HG02588 (cell line): ENCODE results near the gene TUBB3.
"Not testable (repeated sequence)": the region's sequence is repeated elsewhere in the genome, so short reads cannot be mapped to it uniquely, and the experiment has no call there.

Experiments
- ATAC-seq: cut with Tn5 transposase; IDR thresholded peaks from one replicate; pipeline ENCODE4 v1.9.1; 2021; ENCODE audit warnings: mild to moderate bottlenecking, moderate library complexity; ENCODE audit not compliant: unreplicated experiment

The TUBB3 gene

DNA sequence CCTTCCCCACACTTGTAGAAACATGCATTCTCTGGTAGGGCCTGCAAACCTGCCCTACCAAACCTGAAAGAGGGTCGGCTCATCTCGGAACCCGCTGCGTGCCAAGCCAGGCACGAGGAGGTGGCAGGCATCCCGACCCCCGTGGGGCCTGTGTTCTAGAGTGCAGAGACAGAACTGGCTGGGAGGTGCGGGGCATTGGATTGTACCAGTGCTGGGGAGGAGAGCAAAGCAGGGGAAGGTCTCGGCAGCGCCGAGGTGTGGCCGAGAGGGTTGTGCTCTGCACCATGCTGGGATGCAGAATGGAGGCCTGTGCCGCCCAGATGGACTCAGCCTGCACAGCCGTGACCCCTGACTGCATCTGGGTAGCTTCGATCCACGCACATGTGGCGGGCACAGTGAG lies 22.3 kb upstream of the TUBB3 start:
- no peak for ATAC-seq

DNA sequence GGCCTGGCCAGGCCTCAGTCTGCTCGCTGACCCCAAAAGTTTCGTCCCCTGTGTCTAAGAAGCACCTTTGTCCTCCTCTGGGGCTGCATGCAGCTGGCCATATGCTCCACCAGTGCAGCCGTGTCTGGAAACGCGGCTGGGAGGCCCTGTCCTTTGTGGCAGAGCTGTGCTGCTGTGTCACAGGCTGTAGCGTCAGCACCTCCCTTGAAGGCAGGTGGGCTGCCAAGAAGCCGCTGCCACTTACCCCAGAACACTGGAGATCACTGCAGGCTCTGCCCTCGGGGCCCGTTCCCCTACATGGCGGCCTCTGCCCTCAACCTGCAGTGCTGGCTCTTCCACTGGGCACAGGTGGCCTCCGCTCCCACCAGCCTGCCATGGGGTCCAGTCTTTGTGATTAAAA lies 20.2 kb upstream of the TUBB3 start:
- no peak for ATAC-seq

DNA sequence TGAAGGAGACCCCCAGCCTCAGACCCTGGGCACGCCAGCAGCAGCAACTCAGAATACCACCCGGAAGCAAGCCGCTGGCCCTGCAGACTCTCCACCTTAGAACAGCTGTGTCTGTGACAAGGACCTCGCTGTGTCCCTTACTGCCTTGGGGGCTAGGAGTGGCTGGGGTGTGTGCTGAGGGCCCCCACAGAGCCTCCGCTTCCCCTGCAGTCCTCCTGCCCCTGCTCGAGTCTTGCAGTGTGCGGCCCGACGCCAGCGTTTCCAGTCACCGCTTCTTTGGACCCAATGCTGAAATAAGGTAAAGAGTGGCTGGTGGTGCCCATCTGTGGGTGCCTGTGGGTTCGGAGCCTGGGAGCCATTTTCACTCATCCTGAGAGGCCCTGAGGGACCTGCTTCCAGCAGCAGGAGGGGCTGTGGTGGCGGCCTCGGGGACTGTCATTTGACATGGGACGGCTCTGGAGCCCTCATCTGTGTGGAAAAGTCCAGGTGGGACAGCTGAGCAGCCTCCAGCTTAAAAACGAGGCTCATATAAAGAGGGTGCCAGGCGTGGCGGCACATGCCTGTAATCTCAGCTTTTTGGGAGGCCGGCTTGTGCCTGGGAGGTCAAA lies 19.1 kb upstream of the TUBB3 start:
- no peak for ATAC-seq

DNA sequence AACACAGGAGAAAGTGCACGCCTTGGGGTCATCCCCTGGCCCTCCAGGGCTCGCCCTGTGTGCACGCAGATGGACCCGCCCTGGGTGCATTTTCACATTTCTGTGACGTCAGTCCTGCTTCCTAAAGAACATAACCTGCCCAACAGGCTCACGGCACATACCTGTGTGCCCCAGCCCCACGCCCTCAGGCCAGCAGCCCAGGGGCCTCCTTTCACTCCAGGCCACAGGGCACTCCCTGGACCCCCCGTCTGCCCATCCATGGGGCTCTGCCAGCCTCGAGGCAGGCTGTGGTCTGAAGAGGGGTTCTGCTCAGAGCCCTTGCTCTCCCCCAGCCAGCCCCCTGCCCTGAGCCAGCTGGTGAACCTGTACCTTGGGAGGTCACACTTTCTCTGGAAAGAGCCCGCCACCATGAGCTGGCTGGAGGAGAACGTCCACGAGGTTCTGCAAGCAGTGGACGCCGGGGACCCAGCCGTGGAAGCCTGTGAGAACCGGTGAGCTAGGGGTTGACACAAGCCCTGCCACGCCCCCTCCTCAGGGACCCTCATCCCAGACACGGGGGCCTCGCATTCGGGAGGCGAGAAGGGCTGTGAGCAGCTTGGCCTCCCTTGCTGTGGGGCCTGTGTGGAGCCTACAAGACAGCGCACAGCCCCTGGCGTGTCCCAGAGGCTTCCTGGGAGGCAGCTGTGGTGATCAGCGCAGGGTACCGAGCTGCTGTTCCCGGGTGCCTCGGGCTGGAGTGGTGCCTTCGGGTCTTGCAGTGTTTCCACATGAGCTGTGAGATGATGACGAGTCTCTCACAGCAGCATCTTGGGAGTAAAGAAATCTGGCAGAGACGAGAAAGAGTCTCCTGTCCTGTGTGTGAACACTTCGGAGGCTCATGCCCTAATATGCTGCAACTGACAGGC lies 18.3 kb upstream of the TUBB3 start:
- ATAC-seq = no peak

DNA sequence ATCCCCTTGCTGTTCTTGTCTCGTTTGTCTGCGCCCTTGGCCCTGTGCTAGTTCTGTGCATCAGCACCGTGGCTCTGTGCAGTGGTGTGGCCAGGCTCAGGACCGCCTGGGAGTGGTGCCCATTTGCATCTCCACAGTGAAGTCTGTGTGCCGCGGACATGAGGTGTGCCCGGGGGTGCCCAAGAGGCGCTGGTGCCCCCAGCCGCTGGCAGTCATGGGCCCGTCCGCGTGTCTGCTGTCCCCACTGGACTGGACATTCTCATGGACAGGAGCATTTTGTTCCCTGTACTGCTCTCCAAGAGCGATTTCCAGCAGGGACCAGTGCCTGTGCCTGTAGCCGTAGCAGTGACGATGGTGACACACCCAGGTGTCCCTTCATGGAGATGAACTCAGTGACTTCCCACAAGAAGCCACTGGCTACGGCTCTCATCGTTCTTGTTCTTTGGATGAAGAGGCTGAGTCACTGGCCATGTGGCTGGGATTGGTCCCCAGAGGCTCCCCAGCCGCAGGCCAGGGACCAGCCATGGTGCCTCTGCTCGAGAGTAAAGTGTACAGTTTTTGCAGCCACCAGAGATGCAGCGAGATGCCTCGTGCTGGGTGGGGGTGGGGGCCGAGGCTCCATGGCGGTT lies 17.5 kb upstream of the TUBB3 start:
- ATAC-seq = no peak

DNA sequence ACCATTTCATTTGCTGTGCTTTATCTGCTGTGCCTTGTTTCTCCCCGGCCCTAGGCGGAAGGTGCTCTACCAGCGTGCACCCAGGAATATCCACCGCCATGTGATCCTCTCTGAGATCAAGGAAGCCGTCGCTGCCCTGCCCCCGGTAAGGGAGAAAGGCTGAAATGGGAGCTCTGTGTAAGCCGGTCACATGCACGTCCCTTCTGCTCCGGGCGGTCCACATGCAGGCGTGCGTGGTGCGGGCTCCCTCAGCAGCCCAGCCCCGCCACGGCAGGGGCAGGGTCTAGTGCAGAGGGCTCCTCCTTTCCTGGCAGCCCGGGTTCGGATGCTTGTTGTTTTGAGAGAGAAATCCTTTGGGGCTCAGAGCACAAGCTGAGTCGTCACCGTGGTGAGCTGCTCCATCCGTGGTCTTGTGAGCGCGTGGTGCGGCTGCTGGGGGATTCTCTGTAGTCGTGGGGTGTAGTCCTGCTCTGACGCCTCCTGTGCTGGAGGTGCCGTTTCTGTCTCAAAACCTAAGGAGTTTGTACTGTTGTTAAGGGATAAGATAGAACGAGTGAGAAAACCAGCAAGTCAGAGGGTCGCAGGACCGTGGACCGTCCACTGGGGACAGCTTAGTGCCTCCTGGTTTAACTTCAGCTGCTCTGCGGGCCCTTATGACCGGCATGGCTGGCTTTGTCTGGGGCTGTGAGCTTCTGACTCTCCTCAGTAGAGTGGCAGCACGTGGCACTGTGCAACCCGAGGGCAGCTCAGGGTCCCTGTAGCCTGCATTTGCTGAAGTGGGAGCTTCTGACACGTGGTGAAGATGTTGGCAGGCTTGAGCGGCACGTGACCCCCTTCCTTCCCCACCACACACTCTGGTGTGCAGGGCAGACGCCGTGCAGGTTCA lies 16.8 kb upstream of the TUBB3 start:
- no peak for ATAC-seq

DNA sequence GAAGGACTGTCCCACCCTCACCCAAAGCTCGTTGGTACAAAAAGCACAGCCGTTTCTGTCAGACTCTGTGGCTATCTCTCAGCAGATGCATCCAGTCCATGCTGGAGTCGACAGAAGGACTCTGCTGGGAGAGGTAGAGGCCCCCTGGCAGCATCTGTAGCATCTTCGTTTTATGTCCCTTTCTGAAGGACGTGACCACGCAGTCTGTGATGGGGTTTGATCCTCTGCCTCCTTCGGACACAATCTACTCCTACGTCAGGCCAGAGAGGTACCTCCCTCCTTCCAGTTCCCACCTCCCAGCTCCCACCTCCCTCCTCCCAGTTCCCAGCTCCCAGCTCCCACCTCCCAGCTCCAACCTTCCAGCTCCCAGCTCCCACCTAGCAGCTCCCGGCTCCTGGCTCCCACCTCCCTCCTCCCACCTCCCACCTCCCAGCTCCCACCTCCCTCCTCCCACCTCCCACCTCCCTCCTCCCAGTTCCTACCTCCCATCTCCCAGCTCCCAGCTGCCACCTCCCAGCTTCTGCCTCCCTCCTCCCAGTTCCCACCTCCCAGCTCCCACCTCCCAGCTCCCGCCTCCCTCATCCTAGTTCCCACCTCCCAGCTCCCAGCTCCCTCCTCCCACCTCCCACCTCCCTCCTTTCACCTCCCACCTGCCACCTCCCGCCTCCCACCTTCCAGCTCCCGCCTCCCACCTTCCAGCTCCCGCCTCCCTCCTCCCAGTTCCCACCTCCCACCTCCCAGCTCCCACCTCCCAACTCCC lies 15.9 kb upstream of the TUBB3 start:
- no peak for ATAC-seq

DNA sequence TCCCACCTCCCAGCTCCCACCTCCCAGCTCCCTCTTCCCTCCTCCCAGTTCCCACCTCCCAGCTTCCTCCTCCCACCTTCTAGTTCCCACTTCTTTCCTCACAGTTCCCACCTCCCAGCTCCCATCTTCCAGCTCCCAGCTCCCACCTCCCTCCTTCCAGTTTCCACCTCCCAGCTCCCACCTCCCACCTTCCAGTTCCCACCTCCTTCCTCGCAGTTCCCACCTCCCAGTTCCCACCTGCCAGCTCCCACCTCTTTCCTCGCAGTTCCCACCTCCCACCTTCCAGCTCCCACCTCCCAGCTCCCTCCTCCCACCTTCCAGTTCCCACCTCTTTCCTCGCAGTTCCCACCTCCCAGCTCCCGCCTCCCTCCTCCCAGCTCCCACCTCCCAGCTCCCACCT lies 14.9 kb upstream of the TUBB3 start:
- ATAC-seq = no peak

DNA sequence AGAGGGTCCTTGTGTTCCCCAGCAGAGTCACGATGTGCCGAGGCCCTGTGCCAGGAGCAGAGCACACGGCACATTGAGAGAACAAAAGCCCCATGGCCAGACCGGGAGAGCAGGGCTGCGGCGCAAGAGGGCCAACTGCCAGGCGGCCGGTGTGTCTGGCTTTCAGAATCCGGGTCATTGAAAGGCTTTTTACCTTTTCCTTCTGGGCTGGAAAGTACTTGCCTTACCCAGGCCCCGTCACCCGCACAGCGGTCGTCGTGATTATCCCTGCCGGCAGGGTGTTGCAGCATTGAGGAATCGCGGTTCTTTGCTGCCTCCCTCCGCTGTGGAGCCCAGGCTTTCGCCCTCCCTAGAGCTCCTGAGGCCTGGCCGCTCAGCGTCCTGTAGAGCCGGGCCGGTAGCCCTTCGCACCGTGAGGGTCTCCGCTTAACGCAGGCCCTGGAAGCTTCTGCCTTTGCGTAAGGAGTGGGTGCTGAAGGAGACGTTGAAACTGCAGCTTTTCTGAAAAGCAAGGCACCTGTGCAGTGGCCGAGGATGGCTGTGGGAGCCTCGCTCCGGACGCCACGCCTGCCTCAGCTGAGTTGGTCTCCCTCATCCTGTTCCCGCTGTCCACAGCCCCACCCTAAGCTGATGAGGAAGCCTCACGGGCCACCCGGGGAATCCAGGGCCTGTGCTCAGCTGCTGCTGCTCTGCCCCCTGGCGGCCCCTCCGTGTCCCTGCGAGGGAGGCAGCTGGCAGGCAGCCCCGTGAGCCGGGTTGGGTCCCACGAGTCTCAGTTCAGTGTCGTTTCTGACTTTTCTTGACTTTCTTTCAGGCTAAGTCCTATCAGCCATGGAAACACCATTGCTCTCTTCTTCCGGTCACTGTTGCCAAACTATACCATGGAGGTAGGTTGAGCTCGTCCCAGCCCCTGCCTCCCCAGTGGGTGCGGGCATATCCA lies 13.1 kb upstream of the TUBB3 start:
- ATAC-seq = no peak

DNA sequence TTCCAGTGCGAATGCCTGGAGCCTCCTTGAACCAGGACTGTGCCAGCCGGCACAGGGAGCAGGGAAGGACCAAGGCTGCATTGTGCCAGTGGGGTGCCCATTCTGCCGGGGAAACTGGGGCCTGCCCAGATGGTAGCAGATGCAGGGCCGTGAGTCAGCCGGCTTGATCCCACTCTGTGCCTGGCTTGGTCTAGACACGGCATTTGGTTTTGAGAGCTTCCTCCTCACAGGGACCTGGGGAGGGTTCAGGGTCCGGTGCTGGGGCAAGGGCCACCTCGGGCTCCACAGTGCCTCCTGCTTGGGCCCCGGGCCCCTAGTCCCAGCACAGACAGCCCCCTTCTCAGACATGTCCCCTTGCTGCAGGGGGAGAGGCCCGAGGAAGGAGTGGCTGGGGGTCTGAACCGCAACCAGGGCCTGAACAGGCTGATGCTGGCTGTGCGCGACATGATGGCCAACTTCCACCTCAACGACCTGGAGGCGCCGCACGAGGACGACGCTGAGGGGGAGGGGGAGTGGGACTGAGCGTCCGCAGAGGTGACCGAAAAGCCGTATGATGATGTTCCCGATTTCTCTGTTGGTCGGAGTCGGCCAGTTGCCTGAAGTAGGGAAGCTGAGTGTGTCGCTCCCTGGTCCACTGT lies 12.3 kb upstream of the TUBB3 start:
- no peak for ATAC-seq

DNA sequence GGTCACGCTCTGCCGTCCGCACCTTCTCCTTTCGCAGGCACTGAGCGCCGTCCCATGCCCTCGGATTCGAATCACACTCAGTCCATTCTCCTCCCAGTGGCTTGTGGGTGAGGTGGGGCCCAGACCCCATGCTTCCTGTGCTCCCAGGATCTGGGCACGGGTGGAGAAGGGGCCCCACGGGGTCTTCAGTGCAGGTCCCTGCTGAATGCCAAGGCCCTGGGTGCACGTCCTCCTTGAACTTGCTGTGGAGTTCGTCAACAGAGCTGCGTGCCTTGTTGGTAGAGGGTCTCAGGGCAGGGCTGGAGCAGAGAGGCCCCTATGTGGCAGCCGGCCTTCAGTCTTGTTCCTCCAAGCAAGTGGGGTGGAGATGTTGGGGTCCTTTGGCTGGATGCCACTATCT lies 11.8 kb upstream of the TUBB3 start:
- ATAC-seq = no peak

DNA sequence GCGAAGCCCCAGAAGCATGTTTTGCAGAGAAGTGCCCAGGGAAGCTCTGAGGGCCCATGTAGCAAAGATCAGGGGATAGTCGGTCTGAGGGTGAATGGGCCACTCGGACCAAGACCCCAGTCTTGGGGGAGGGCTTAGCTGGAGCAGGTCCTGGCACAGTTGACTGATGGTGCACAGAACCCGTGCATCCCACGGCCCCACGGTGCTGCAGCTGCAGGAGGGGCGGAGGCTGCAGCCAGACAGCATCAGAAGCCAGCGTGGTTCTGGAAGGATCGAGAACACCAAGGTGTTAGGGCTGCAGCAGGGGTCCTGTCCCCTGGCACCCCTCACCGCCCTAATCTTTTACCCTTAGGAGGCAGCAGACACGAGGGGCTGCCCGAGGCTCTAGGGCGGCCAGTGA lies 11.0 kb upstream of the TUBB3 start:
- no peak for ATAC-seq

DNA sequence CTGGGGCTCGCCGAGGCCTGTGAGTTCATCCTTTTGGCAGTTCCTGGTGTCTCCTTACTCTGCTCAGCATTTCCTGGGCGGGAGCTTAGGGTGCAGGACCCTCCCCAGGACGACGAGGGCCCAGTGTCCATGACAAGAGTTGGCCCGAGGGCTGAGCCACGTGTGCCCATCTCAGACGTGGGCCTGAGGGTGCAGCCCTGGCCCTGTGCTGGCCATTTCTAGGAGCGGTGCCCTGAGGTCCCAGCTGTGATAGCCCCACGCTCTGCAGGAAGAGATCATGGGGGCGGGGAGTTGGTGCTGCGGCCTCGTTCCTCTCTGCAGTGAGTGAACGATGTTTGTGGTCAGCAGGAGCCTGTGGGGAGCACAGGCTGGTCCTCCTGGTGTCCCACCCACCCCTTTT lies 10.5 kb upstream of the TUBB3 start:
- no peak for ATAC-seq

DNA sequence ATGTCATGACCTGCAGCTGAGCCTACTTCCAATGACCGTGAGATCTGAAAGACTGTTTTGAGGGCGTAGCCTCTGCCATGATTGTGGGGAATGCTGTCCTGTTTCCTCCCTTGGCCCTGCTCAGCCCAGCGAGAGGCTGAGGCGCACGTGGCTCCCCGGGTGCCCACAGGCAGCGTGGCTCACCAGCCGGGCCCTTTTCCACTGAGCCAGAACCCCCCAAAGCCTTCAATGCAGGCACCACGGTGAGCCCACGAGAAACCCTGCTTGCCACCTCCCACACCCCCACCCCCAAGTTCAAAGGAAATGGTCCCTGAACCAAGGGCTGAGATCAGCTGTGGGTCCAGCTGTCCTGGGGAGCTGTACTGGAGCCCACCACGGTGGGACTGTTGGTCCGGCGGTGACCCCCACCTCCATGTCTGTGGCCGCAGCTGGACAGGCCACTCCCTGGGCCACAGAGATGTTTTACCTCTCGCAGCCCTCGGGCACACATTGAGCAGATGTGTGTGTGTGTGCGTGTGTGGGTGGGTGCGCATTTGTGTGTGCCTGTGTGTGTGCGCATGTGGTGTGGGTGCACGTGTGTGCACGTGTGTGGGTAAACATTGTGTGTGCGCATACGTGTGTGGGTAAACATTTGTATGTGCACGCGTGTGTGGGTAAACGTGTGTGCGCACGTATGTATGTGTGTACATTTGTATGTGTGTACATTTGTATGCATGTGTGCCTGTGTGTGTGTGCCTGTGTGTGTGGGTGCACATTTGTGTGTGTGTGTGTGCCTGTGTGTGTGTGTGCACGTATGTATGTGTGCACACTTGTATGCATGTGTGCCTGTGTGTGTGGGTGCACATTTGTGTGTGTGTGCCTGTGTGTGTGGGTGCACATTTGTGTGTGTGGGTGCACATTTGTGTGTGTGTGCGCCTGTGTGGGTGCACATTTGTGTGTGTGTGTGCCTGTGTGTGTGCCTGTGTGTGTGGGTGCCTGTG lies 9.4 kb upstream of the TUBB3 start:
- ATAC-seq = no peak

DNA sequence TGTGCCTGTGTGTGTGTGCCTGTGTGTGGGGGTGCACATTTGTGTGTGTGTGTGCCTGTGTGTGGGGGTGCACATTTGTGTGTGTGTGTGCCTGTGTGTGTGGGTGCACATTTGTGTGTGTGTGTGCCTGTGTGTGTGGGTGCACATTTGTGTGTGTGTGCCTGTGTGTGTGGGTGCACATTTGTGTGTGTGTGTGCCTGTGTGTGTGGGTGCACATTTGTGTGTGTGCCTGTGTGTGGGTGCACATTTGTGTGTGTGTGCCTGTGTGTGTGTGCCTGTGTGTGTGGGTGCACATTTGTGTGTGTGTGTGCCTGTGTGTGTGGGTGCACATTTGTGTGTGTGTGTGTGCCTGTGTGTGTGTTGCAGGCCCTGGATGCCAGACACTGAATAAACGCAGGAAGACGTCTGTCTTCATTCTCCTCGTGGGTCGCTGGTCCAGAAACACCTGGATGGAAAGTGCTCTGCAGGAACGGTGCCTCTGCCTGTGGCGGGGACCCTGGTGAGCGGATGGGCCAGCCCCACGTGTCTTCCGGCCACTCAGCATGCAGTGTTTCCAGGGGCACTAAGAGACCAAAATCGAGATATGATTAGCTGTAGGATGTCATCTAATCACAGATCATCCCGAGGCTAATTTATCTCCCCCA lies 8.4 kb upstream of the TUBB3 start:
- not testable (repeated sequence) for ATAC-seq

DNA sequence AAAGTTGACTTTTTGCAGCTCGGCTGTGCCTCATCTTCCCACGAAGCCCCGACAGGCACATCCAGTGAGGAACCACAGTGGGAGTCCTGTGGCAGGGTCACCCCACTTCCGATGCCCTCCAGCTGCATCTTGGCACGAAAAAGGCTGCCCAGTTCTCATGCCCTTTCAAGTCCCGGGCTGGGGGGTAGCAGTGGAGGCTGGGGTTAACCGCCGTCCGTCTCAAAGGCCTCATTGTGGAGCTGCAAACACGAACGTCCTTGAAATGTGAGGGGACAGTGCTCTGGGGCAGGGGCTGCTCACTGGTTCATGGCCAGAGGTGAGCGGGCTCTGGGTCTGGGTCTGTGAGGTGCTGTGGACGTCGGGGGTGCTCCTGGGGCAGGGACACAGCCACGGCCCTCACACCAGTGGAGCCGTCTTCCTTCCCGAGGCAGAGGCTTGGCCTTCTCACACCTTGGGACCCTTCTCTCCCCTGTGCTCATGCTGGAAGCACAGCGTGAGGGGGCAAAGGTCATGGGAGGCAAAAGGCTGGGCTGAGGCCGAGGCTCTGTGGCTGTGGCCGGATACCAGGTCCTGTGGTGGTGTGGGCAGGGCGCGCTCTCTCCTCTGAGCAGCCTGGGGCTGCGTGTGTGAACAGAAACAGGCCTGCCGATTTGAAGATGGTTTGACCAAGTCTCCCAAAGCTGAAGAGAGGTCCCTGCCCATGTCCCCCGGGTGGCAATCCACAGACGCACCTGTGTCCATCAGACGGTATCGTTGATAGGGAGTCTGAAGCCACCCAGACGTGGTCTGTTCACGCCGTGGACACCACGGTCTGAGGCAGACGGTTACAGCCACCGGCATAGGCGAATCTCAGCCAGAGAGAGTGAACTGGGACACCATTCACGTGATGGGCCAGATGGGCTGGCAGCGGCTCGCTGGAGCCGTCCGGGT lies 7.6 kb upstream of the TUBB3 start:
- no peak for ATAC-seq
